HG02870 (cell line): ENCODE results near the gene PEX26.
A peak's percentile ranks its signal among the peaks of the same experiment; 100 is the strongest.
"Not testable (repeated sequence)": the region's sequence is repeated elsewhere in the genome, so short reads cannot be mapped to it uniquely, and the experiment has no call there.

Experiments
- ATAC-seq: cut with Tn5 transposase; IDR thresholded peaks from one replicate; pipeline ENCODE4 v1.9.1; 2021; ENCODE audit warnings: mild to moderate bottlenecking, moderate library complexity; ENCODE audit not compliant: unreplicated experiment

Gene PEX26

GRCh38 chr22:18070556-18071306, 7.1 kb upstream of the PEX26 start:
- no peak for ATAC-seq

GRCh38 chr22:18071307-18071967, 6.4 kb upstream of the PEX26 start:
- not testable (repeated sequence) for ATAC-seq

GRCh38 chr22:18071968-18072310, 5.9 kb upstream of the PEX26 start:
- ATAC-seq = no peak

- no peak for ATAC-seq
These were observed 4.3 kb upstream of the PEX26 start for GRCh38 chr22:18073467-18073866.

- ATAC-seq = not testable (repeated sequence)
These were observed 3.9 kb upstream of the PEX26 start for GRCh38 chr22:18073927-18074326.

- ATAC-seq = no peak
These were observed 2.6 kb upstream of the PEX26 start for GRCh38 chr22:18075101-18075719.

- ATAC-seq = no peak
These were observed 1.9 kb upstream of the PEX26 start for GRCh38 chr22:18075720-18076497.

- peak; percentile 6 for ATAC-seq
These were observed 627 bp upstream of the PEX26 start for GRCh38 chr22:18077087-18077638.

- no peak for ATAC-seq
These were observed 695 bp downstream of the PEX26 start for GRCh38 chr22:18078329-18079041.

- no peak for ATAC-seq
These were observed 2.0 kb downstream of the PEX26 start for GRCh38 chr22:18079706-18080233.

- ATAC-seq = no peak
These were observed 3.6 kb downstream of the PEX26 start for GRCh38 chr22:18081416-18081815.

- no peak for ATAC-seq
These were observed 4.7 kb downstream of the PEX26 start for GRCh38 chr22:18082467-18082866.

- no peak for ATAC-seq
These were observed 5.6 kb downstream of the PEX26 start for GRCh38 chr22:18083406-18083805.

- ATAC-seq = no peak
These were observed 7.4 kb downstream of the PEX26 start for GRCh38 chr22:18085188-18085587.

GRCh38 chr22:18087350-18087855, 9.6 kb downstream of the PEX26 start:
- no peak for ATAC-seq

GRCh38 chr22:18088825-18089568, 11.2 kb downstream of the PEX26 start:
- peak; percentile 51 for ATAC-seq

GRCh38 chr22:18090286-18090685, 12.5 kb downstream of the PEX26 start:
- no peak for ATAC-seq

- peak; percentile 42 for ATAC-seq
These were observed 13.7 kb downstream of the PEX26 start for GRCh38 chr22:18091478-18091877.

- ATAC-seq = peak; percentile 25
These were observed 14.2 kb downstream of the PEX26 start for GRCh38 chr22:18091916-18092526.
